Tibial nerve (tissue), 4 donors: Measurements from ENCODE around the gene BAK1. TPM values are rescaled to one million over a fixed set of nuclear protein-coding genes. Genes with fewer than 3 reads are reported as not detected.
A peak's percentile ranks its signal among the peaks of the same experiment; 100 is the strongest.
"Not testable (repeated sequence)": the region's sequence is repeated elsewhere in the genome, so short reads cannot be mapped to it uniquely, and the experiment has no call there.

Experiments used
- DNase-seq, 2 donors: peaks; one replicate each; pipeline ENCODE4 v3.0.0-alpha.2; 2019; ENCODE audit warnings: low spot score in 2 of 2
- H3K27ac ChIP-seq, 4 donors: fragments of 200-600 bp; sonication (generic) in 3 of 4; one replicate each; pipeline ENCODE4 v1.5.1; 2017 to 2019; ENCODE audit warnings: mild to moderate bottlenecking in 1 of 4
- H3K27me3 ChIP-seq, 2 donors: fragments of 200-600 bp; sonication (generic) in 1 of 2; one replicate each; pipeline versions ENCODE4 v1.5.1 to v1.6.0; 2017 to 2019
- H3K36me3 ChIP-seq, 3 donors: fragments of 200-600 bp; sonication (generic); one replicate each; pipeline ENCODE4 v1.5.1; 2018 to 2019
- H3K4me1 ChIP-seq, 4 donors: fragments of 200-600 bp; sonication (generic) in 3 of 4; one replicate each; pipeline ENCODE4 v1.5.1; 2017 to 2019
- H3K4me3 ChIP-seq, 4 donors: fragments of 200-600 bp; sonication (generic) in 3 of 4; one replicate each; pipeline ENCODE4 v1.5.1; 2017 to 2019; ENCODE audit warnings: mild to moderate bottlenecking in 1 of 4, moderate library complexity in 1 of 4
- H3K9me3 ChIP-seq, 4 donors: fragments of 200-600 bp; sonication (generic) in 3 of 4; one replicate each; pipeline ENCODE4 v1.5.1; 2017 to 2019
- CTCF ChIP-seq, 5 experiments: fragments of 200-600 bp in 3 of 5; fragments of 450-650 bp in 2 of 5; sonication (generic) in 3 of 5; IDR thresholded peaks; one replicate each; pipeline ENCODE4 v1.5.1; 2016 to 2019; ENCODE audit warnings: antibody characterized with exemption in 5 of 5, mild to moderate bottlenecking in 3 of 5, moderate library complexity in 2 of 5
- EP300 ChIP-seq, 2 donors: sonication (generic); formaldehyde crosslinking; IDR thresholded peaks; one replicate each; pipeline ENCODE4 v1.6.1; 2017; ENCODE audit warnings: antibody characterized with exemption in 2 of 2, mild to moderate bottlenecking in 1 of 2
- POLR2A ChIP-seq, 2 donors: fragments of 450-650 bp; IDR thresholded peaks; one replicate each; pipeline ENCODE4 v1.6.1; 2017; ENCODE audit warnings: antibody characterized with exemption in 2 of 2, mild to moderate bottlenecking in 2 of 2, moderate library complexity in 2 of 2
- WGBS, 2 donors: methylation state at CpG; one replicate each; pipeline ENCODE4 v1.1.5; 2018; 5-methylcytosine and 5-hydroxymethylcytosine counted together
- total RNA-seq, 4 donors: library from RNA; depleted of rRNA; stranded (reverse); fragments of >200 nt; gene quantifications; one replicate each; pipeline ENCODE4 v1.1.0, GENCODE V29; 2016

Gene BAK1
- total RNA-seq, 4 donors from 2014 or later, result 7.9 to 15.3 (median 10.1) TPM

DNA sequence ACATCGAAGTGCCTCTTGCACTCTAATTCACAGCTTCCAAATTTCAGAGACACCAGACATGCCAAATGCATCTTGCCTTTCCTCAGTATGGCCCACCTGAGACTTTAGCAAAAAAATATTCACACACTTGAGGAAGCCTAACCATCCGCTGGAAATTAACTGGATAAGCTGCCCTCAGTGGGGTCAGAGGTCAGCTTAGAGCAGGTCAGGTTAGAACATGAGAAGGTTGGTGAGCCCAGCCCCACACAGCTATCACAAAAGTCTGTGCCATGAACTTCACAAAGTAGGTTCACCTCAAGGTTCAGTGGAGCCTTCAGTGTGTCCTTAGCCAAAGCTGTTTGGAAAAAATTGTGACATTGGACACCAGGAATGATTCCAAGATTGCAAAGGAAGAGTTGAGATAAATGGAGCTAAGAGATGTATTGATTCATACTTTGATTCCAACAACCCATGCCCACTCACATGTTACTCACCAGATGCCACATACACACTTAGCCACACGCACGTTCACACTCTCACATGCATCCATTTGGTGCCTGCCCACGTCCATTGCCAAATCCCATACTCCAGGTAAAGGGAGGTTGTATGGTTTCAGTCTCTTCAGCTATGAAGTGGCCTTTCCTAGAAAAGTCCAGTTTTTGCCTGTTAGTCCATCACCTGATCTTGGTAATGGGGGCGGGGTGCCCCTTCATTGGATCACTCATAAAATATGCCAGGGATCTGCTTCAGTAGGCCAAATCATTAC lies 11.1 kb downstream of the BAK1 start:
- Histone ChIP-seq H3K9me3 (no peaks in the 10 kb centered on the region), H3K4me3 (no peak overlapping the region), H3K27ac (peak overlapping the region in 1 of 4 donors; percentile 20), H3K27me3 (no peaks in the 10 kb centered on the region), H3K4me1 (peaks cover 0 to 26% (median 5%) of the 10 kb centered on the region in 4 donors), H3K36me3 (peaks cover 0 to 9% (median 3%) of the 10 kb centered on the region in 3 donors)
- DNase-seq, result no peak
- no peak for TF ChIP-seq CTCF (IDR thresholded peaks at IDR 0.05)
- no peak for TF ChIP-seq POLR2A (IDR thresholded peaks at IDR 0.05)
- no peak for TF ChIP-seq EP300 (IDR thresholded peaks at IDR 0.05)
- 93 to 95% methylated on average over 6 of the region's 6 CpGs for WGBS, 2 donors

DNA sequence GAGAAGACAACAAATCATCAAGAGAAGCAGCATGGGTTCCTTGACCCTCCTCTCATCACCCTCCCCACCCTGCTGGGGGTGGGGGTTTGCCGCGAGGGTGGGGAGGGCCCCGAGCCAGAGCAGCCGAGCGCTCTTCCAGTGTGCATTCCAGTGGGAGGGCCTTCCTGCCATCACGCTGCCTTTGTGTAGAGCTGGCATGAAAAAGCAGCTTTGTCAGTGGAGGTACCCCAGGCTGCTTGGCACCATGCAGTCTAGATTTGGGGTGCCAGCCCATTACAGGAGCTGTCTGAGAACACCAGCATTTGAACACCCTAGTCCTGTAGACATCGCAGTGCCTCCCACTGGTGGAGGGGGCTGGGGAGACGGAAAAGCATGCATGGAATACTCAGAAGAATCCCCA lies 12.2 kb downstream of the BAK1 start:
- peak overlapping the region in 2 of 4 donors; percentile 42 to 73 for H3K27ac ChIP-seq
- 28 to 39% methylated on average over 7 to 8 of the region's 8 CpGs for WGBS, 2 donors
- H3K4me1 ChIP-seq, result peaks cover 0 to 26% (median 5%) of the 10 kb centered on the region in 4 donors
- no peak for DNase-seq
- H3K4me3 ChIP-seq, result no peak overlapping the region
- no peaks in the 10 kb centered on the region for H3K9me3 ChIP-seq
- TF ChIP-seq POLR2A (IDR thresholded peaks at IDR 0.05), result no peak
- no peak for TF ChIP-seq EP300 (IDR thresholded peaks at IDR 0.05)
- no peaks in the 10 kb centered on the region for H3K36me3 ChIP-seq
- H3K27me3 ChIP-seq, result no peaks in the 10 kb centered on the region

DNA sequence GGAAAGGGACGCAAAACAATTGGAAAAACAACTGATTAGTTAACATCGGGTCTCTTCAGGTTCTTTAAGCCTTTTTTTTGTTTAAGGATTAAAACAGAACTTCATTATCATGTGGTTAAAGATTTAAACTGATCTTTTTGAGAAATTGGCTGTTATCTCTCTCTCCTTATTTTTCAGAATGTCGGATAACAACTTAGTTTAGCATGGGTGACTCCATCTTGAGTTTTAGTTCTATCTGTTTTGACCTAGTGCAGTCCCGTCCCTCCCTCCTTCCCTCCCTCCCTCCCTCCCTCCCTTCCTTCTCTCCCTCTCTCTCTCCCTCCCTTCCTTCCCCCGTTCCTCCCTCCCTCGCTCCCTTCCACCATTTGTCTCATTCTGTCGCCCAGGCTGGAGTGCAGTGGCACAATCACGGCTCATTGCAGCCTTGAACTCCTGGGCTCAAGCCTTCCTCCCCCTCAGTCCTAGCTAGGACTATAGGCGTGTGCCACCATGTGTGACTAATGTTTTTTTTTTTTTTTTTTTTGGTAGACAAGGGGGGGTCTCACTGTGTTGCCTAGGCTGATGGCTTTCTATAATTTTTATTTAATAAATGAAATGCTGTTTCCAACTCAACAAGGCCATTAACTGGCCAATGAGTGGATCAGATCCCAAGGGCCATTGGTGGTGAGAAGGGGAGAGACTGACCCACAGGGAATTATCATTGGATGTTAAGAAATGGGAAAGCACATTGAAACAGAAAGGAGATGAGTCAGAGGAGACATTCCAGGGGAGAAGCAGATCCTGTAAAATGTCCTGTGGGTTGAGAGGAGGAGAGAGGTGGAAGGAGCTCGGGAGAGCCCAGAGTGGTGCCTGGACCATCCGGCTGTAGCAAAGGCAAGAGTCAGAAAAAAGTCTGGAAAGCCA lies 13.6 kb downstream of the BAK1 start:
- H3K9me3 ChIP-seq, result no peaks in the 10 kb centered on the region
- no peak overlapping the region for H3K4me3 ChIP-seq
- H3K27me3 ChIP-seq, result no peaks in the 10 kb centered on the region
- DNase-seq, result no peak
- peaks cover 0 to 16% (median under 1%) of the 10 kb centered on the region in 4 donors for H3K4me1 ChIP-seq
- TF ChIP-seq CTCF (IDR thresholded peaks at IDR 0.05) (no peak), POLR2A (IDR thresholded peaks at IDR 0.05) (no peak), EP300 (IDR thresholded peaks at IDR 0.05) (no peak)
- 60 to 73% methylated on average over 11 of the region's 11 CpGs for WGBS, 2 donors
- H3K36me3 ChIP-seq, result no peaks in the 10 kb centered on the region
- H3K27ac ChIP-seq, result peak overlapping the region in 1 of 4 donors; percentile 73

GRCh38 chr6:33558801-33559200 lies 21.3 kb downstream of the BAK1 start:
- Histone ChIP-seq H3K4me1 (no peaks in the 10 kb centered on the region), H3K27ac (no peak overlapping the region), H3K27me3 (no peaks in the 10 kb centered on the region), H3K9me3 (no peaks in the 10 kb centered on the region), H3K4me3 (no peak overlapping the region), H3K36me3 (no peaks in the 10 kb centered on the region)
- TF ChIP-seq CTCF (IDR thresholded peaks at IDR 0.05), result no peak
- TF ChIP-seq POLR2A (IDR thresholded peaks at IDR 0.05), result no peak
- TF ChIP-seq EP300 (IDR thresholded peaks at IDR 0.05), result no peak
- no peak for DNase-seq
- 86 to 93% methylated on average over 8 of the region's 8 CpGs for WGBS, 2 donors

DNA sequence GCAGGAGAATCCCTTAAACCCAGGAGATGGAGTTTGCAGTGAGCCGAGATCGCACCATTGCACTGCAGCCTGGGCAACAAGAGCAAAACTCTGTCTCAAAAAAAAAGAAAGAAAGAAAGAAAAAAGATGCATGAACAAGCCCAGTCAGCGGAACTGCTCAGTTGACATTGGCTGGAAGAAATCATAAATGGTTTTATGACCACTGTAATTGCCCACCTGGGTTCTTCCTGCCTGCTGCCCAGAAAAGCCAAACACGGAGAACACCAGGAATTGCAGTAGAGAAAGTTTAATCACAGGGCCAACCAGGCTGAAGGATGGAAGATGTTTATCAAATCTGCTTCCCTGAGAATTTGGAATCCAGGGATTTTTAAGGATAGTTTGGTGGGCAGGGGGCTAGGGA lies 22.7 kb downstream of the BAK1 start:
- H3K4me1 ChIP-seq, result no peaks in the 10 kb centered on the region
- no peaks in the 10 kb centered on the region for H3K36me3 ChIP-seq
- H3K27ac ChIP-seq, result no peak overlapping the region
- WGBS, 2 donors, result 85 to 89% methylated on average over 4 of the region's 4 CpGs
- H3K27me3 ChIP-seq, result no peaks in the 10 kb centered on the region
- no peak for DNase-seq
- no peaks in the 10 kb centered on the region for H3K9me3 ChIP-seq
- TF ChIP-seq EP300 (IDR thresholded peaks at IDR 0.05), result no peak
- TF ChIP-seq CTCF (IDR thresholded peaks at IDR 0.05), result no peak
- no peak for TF ChIP-seq POLR2A (IDR thresholded peaks at IDR 0.05)
- no peak overlapping the region for H3K4me3 ChIP-seq

DNA sequence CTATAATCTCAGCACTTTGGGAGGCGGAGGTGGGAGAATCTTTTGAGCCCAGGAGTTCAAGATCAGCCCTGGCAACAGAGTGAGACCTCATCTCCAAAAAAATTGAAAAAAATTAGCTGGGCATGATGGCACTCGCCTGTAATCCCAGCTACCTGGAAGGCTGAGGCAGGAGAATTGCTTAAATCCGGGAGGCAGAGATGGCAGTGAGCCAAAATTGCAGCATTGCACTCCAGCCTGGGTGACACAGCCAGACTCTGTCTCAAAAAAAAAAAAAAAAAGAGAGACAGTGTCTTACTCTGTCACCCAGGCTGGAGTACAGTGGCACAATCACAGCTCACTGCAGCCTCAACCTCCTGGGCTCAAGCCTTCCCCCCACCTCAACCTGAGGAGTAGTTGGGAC lies 27.2 kb downstream of the BAK1 start:
- H3K9me3 ChIP-seq, H3K36me3 ChIP-seq, H3K27ac ChIP-seq, H3K4me3 ChIP-seq, DNase-seq, H3K27me3 ChIP-seq, H3K4me1 ChIP-seq: not testable (repeated sequence)
- 52 to 57% methylated on average over 3 of the region's 3 CpGs for WGBS, 2 donors
